Fibroblast of villous mesenchyme (primary cell): ENCODE results near the gene PPFIBP2. TPM values are rescaled to one million over a fixed set of nuclear protein-coding genes. Genes with fewer than 3 reads are reported as not detected.

Experiments used
- DNase-seq: peaks from one replicate; pipeline ENCODE4 v3.0.0-alpha.2; 2010; ENCODE audit warnings: low read depth
- H3K4me3 ChIP-seq: 2 replicates; pipeline ENCODE4 v1.5.1; 2011; ENCODE audit warnings: low read depth, mild to moderate bottlenecking, low read length
- total RNA-seq: library from RNA; depleted of rRNA; stranded (reverse); fragments of >200 nt; gene quantifications from 2 replicates; pipeline ENCODE4 v1.2.3, GENCODE V29; 2012
- TF ChIP-seq, protein P1 (sequence below): IDR thresholded peaks from 2 replicates; pipeline ENCODE4 v1.5.1; 2012; ENCODE audit warnings: low read depth, mild to moderate bottlenecking, low read length; ENCODE audit not compliant: insufficient read depth

The PPFIBP2 gene
- total RNA-seq, 1 donor: 20.3 TPM

DNA sequence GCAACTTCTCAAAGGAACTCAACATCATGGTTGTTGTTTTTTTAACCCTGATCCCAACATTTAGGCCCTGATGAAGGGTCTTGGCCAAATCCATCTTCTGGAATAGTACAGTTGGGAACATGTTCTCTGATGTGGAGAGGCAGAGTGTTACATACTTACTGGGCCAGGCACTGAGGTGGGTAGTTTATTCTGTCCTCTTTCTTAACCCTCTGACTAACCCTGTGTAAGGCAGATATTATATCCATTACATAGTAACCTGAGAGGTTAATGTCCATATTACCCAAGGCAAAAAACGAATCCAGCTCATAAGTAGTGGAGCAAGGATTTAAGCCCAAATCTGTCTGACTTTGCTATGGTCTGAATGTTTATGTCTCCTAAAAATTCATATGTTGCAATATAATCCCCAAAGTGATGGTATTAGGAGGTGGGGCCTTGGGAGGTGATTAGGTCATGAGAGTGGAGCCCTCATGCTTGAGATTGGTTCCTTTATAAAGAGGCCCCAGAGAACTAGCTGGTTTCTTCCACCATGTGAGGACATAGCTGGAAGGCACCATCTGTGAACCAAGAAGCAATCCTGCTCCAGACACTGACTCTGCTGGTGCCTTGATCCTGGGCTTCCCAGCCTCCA is 16.3 kb downstream of the PPFIBP2 start:
- peak; percentile 63 for DNase-seq
- TF ChIP-seq, protein P1, sequence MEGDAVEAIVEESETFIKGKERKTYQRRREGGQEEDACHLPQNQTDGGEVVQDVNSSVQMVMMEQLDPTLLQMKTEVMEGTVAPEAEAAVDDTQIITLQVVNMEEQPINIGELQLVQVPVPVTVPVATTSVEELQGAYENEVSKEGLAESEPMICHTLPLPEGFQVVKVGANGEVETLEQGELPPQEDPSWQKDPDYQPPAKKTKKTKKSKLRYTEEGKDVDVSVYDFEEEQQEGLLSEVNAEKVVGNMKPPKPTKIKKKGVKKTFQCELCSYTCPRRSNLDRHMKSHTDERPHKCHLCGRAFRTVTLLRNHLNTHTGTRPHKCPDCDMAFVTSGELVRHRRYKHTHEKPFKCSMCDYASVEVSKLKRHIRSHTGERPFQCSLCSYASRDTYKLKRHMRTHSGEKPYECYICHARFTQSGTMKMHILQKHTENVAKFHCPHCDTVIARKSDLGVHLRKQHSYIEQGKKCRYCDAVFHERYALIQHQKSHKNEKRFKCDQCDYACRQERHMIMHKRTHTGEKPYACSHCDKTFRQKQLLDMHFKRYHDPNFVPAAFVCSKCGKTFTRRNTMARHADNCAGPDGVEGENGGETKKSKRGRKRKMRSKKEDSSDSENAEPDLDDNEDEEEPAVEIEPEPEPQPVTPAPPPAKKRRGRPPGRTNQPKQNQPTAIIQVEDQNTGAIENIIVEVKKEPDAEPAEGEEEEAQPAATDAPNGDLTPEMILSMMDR: no peak
- no peak overlapping the region for H3K4me3 ChIP-seq

DNA sequence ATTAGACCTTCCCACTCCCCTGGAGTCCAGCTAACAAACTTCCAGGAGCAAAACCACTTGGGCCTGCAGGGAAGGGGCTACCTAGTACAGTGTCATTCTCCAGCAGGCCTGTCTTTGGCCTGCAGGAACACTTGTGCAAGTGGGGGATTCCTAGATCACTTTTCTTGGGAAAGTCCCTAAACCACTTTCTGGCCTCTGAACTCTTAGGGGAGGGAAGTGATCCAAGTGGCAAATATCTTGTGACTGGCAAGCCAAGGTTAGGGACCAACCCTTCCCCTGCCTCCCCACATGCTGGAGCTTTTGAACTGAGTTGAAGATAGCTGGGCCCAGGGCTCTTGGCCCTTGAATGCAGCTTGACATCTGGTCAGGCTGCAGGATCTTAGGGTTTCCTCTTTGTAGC is 17.2 kb downstream of the PPFIBP2 start:
- TF ChIP-seq, protein P1: no peak
- H3K4me3 ChIP-seq: no peak overlapping the region
- no peak for DNase-seq

DNA sequence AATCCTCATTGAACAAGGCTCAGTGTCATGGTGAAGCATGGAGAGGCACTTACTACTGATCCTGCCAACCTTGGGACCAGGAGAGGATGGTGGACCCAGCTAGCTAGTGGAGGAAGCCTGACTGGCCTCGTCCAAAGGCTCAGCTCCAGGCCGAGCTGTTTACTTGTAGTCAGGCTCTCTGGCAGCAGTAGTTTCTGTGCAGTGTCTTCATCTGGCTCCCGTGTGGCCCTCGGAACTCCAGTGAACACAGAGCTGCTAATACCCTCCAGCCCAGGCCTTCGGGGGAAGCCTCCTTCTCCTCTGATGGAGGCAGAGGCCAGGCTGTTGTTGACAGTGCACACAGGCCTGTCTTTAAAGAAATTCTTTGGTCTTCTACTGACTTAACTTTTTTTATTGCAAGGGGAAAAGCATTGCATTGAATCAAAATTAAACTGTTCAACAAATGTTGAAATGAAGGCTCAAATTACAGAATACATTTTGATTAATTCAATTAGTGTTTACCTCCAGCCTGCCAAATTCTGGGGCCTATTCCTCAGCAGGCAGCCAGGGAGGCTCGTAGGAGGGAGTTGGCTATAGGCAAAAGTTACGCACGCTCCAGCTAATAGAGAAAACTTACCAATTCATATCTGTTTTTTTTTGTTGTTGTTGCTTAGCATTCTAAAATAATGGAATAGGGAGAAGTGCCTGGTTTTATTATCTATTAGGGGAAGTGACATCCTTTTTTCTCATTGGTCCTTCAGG is 18.8 kb downstream of the PPFIBP2 start:
- no peak overlapping the region for H3K4me3 ChIP-seq
- TF ChIP-seq, protein P1: no peak
- DNase-seq: no peak

GRCh38 chr11:7533199-7534041 is 19.6 kb downstream of the PPFIBP2 start:
- no peak overlapping the region for H3K4me3 ChIP-seq
- TF ChIP-seq, protein P1: no peak
- no peak for DNase-seq

GRCh38 chr11:7534042-7534378 is 20.2 kb downstream of the PPFIBP2 start:
- no peak for DNase-seq
- H3K4me3 ChIP-seq: no peak overlapping the region

DNA sequence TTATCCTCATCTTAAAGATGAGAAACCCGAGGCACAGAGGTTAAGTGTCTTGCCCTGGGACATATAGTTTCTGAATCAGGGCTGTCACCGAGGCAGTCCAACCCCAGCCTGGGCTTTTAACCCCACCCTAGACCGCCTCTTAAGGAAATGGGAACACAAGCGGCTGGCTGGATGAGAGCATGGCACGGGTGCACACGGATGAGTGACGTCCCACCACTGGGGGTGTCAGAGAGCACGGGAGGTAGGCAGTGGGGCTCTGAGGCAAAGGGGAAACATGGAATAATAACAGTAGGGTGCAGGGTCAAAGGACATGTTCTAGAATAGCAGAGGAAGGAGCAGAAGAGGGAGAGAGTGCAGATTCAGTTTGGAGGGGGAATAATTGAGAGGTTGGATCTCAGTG is 22.3 kb downstream of the PPFIBP2 start:
- H3K4me3 ChIP-seq: no peak overlapping the region
- DNase-seq: no peak
- TF ChIP-seq, protein P1: peak; percentile 4

More at GRCh38 chr11:7534042-7534378, 20.2 kb downstream of the PPFIBP2 start:
- TF ChIP-seq, protein P1: no peak
